Peyer's patch (tissue), 4 donors: ENCODE results near the gene TBC1D25.

Experiments
- CTCF ChIP-seq, 6 experiments: fragments of 450-650 bp in 4 of 6; fragments of 200-600 bp in 2 of 6; sonication (generic) in 1 of 6; IDR thresholded peaks; one replicate each; pipeline ENCODE4 v1.5.1; 2017 to 2019; ENCODE audit warnings: antibody characterized with exemption in 6 of 6, mild to moderate bottlenecking in 3 of 6, moderate library complexity in 1 of 6
- POLR2A ChIP-seq, 2 donors: fragments of 450-650 bp; IDR thresholded peaks; one replicate each; pipeline ENCODE4 v1.5.1; 2017; ENCODE audit warnings: antibody characterized with exemption in 2 of 2, mild to moderate bottlenecking in 2 of 2, moderate library complexity in 2 of 2

- TF ChIP-seq CTCF (IDR thresholded peaks at IDR 0.05) (no peak), POLR2A (IDR thresholded peaks at IDR 0.05) (no peak)
Observed at GRCh38 chrX:48490661-48491060, 48.9 kb upstream of the TBC1D25 start.
